Neural crest cell (in vitro differentiated cells): ENCODE data around the gene TAPT1. TPM values are rescaled to one million over a fixed set of nuclear protein-coding genes. Genes with fewer than 3 reads are reported as not detected.

Experiments
- DNase-seq: peaks from one replicate; pipeline ENCODE4 v3.0.0; 2021; ENCODE audit warnings: low read depth, mixed read lengths, low spot score
- H3K27ac Mint-ChIP-seq: one replicate; pipeline ENCODE4 v1.8.0; 2021; ENCODE audit warnings: mild to moderate bottlenecking, mixed read lengths; ENCODE audit not compliant: unreplicated experiment
- H3K27me3 Mint-ChIP-seq: 2 replicates; pipeline ENCODE4 v1.8.0; 2021; ENCODE audit warnings: low read depth, mild to moderate bottlenecking, mixed read lengths
- H3K36me3 Mint-ChIP-seq: 2 replicates; pipeline ENCODE4 v1.8.0; 2021; ENCODE audit warnings: low read depth, mild to moderate bottlenecking, mixed read lengths
- H3K4me1 Mint-ChIP-seq: 2 replicates; pipeline ENCODE4 v1.8.0; 2021; ENCODE audit warnings: mixed read lengths
- H3K4me3 Mint-ChIP-seq: one replicate; pipeline ENCODE4 v1.8.0; 2021; ENCODE audit warnings: mild to moderate bottlenecking, mixed read lengths
- H3K9me3 Mint-ChIP-seq: 2 replicates; pipeline ENCODE4 v1.8.0; 2021; ENCODE audit warnings: mixed read lengths
- total RNA-seq: library from RNA; stranded (reverse); gene quantifications from 2 replicates; pipeline ENCODE4 v1.2.1, GENCODE V29; 2021
- TF ChIP-seq, protein P1 (sequence below): fragments of 200-600 bp; sonication (generic); conservative IDR thresholded peaks from 2 replicates; pipeline ENCODE4 v1.5.0; 2021; ENCODE audit warnings: antibody characterized with exemption, mild to moderate bottlenecking

TAPT1 gene
- total RNA-seq, 1 donor from 2014 or later: 18.1 TPM

DNA sequence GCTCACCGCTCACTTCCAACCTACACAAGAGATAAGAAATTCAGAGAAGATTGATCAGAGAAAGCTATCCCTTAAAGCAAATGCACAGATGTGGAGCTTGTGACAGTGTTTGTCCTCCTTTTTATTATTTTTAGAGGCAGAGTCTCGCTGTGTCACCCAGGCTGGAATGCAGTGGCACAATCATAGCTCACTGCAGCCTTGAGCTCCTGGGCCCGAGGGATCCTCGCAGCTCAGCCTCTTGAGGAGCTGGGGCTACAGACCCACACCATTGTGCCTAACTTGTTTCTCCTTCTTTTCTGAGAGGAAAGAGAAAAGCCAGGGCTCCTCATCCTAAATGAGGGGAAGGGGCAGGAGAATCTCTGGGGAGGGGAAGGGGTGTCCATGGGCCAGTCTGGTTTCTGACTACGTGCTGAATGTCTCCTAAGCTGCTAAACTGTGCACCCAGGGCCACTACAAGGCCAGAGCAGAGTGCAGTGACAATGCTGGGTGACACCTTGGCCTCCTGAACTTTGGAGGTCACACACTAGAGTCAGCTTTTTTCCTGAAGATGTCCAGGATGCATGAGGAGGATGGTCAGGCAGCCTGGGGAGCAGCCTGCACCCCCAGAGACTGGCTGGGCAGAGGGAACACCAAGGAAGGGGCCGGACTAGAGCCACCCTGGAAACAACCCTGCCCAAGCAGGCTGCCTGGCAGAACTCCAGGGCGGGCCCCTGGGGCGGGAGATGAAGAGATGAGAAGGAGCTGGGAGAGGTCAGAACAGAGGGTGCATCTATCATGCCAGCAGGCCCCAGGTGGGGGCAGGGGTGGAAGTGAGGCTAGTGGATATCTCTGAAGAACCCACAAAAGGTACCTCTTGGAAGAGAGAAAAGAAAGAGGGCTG, 87.0 kb downstream of the TAPT1 start:
- no peak for DNase-seq
- TF ChIP-seq, protein P1, sequence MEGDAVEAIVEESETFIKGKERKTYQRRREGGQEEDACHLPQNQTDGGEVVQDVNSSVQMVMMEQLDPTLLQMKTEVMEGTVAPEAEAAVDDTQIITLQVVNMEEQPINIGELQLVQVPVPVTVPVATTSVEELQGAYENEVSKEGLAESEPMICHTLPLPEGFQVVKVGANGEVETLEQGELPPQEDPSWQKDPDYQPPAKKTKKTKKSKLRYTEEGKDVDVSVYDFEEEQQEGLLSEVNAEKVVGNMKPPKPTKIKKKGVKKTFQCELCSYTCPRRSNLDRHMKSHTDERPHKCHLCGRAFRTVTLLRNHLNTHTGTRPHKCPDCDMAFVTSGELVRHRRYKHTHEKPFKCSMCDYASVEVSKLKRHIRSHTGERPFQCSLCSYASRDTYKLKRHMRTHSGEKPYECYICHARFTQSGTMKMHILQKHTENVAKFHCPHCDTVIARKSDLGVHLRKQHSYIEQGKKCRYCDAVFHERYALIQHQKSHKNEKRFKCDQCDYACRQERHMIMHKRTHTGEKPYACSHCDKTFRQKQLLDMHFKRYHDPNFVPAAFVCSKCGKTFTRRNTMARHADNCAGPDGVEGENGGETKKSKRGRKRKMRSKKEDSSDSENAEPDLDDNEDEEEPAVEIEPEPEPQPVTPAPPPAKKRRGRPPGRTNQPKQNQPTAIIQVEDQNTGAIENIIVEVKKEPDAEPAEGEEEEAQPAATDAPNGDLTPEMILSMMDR: no peak
- H3K9me3 Mint-ChIP-seq: peaks cover 7% of the 10 kb centered on the region
- no peaks in the 10 kb centered on the region for H3K27me3 Mint-ChIP-seq
- H3K27ac Mint-ChIP-seq: no peak overlapping the region
- H3K4me3 Mint-ChIP-seq: no peak overlapping the region
- no peaks in the 10 kb centered on the region for H3K4me1 Mint-ChIP-seq
- H3K36me3 Mint-ChIP-seq: peaks cover 4% of the 10 kb centered on the region

DNA sequence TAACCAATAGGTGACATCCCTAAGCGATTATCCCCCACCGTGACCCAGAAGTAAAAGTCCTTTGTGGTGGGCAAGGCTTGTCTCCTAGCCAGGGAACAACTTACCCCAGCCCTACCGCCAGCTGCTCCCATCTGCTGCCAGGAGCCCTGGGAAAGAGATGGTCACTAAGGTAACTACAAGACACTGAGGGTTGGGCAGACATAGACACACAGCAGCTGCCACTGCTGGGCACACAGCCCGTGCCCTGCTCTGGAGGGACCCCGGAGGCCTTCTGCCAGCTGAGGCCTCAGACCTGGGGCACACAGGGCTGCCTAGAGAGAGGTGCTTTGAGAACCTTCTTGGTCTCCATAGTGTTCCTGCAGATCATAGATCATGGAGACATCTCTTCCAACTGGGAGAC, 89.4 kb downstream of the TAPT1 start:
- TF ChIP-seq, protein P1: no peak
- peaks cover 10% of the 10 kb centered on the region for H3K9me3 Mint-ChIP-seq
- H3K4me3 Mint-ChIP-seq: no peak overlapping the region
- DNase-seq: no peak
- no peak overlapping the region for H3K27ac Mint-ChIP-seq
- H3K4me1 Mint-ChIP-seq: no peaks in the 10 kb centered on the region
- no peaks in the 10 kb centered on the region for H3K27me3 Mint-ChIP-seq
- H3K36me3 Mint-ChIP-seq: no peaks in the 10 kb centered on the region

DNA sequence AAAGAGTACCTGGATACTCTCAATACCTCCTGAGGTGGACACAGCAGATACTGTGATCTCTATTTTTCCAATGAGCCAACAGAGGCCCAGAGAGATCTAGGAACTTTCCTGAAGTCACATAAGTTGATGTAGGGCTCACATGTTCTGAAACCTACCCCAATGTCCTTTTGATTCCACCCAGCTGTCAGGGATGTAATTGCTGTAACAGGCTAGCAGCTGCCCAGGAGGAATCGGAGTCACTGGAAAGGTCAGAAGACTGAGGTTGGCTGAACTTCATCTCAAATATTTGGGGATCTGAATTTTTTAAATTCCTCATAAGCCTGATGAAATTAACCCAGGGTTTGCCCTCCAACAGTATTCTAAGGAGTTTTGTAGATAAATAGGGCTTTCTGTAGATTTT, 90.0 kb downstream of the TAPT1 start:
- peaks cover 10% of the 10 kb centered on the region for H3K9me3 Mint-ChIP-seq
- no peaks in the 10 kb centered on the region for H3K4me1 Mint-ChIP-seq
- no peaks in the 10 kb centered on the region for H3K27me3 Mint-ChIP-seq
- TF ChIP-seq, protein P1: no peak
- no peak overlapping the region for H3K4me3 Mint-ChIP-seq
- no peak overlapping the region for H3K27ac Mint-ChIP-seq
- DNase-seq: no peak
- no peaks in the 10 kb centered on the region for H3K36me3 Mint-ChIP-seq

DNA sequence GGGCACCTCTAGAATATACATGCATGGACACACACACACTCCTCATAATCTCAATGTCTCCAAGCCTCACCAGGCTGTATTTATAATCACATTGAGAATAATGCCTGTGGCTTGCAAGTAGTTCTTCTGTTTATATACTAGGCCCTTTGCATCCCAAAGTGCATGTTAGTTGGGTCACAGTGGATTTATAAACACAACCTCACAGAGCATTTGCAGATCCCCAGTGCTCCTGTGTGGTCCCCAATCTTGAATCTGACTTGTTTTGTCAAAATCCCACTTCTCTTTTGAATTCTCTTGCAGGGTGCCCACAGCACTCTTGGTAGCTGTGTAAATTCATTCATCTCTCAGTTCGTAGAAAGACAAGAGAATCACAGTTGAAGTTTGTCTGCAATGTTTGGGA, 92.9 kb downstream of the TAPT1 start:
- Mint-ChIP-seq H3K27ac (no peak overlapping the region), H3K9me3 (peaks cover 10% of the 10 kb centered on the region), H3K27me3 (no peaks in the 10 kb centered on the region), H3K4me1 (no peaks in the 10 kb centered on the region), H3K36me3 (no peaks in the 10 kb centered on the region), H3K4me3 (no peak overlapping the region)
- TF ChIP-seq, protein P1: no peak
- no peak for DNase-seq

DNA sequence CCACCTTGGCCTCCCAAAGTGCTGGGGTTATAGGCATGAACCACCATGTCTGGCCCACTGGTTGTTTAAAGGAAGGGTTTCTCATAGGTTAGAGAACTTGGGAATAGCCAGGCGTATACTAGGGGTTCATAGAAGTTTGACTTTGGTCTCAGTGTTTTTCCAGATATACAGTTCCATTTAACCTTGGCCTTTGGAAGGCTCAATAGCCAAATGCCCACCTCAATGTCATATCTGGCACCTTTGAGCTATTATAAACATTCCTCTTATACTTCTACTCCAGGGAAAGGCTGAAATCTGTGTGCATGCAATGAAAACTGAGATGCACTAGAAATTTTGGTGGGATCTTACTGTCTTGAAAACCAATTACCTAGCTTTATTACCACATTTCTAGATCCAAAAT, 95.0 kb downstream of the TAPT1 start:
- Mint-ChIP-seq H3K36me3 (no peaks in the 10 kb centered on the region), H3K27me3 (no peaks in the 10 kb centered on the region), H3K27ac (no peak overlapping the region), H3K4me1 (no peaks in the 10 kb centered on the region), H3K9me3 (peaks cover 10% of the 10 kb centered on the region), H3K4me3 (no peak overlapping the region)
- no peak for DNase-seq
- TF ChIP-seq, protein P1: no peak
